GM18505 (cell line): ENCODE measurements around the gene TRABD2B.

Experiments
- ATAC-seq: cut with Tn5 transposase; IDR thresholded peaks from one replicate; pipeline ENCODE4 v1.9.1; 2021; ENCODE audit not compliant: unreplicated experiment
- POLR2A ChIP-seq: IDR thresholded peaks from 4 replicates; pipeline ENCODE4 v1.6.1; 2011; ENCODE audit warnings: borderline replicate concordance; ENCODE audit not compliant: insufficient read depth, insufficient read length; ENCODE audit errors: extremely low read depth

TRABD2B gene

GRCh38 chr1:47918257-47918867 is 78.8 kb downstream of the TRABD2B start:
- TF ChIP-seq POLR2A = no peak
- no peak for ATAC-seq

- no peak for ATAC-seq
- no peak for TF ChIP-seq POLR2A
Measured at GRCh38 chr1:47917687-47918086, 79.5 kb downstream of the TRABD2B start.

DNA sequence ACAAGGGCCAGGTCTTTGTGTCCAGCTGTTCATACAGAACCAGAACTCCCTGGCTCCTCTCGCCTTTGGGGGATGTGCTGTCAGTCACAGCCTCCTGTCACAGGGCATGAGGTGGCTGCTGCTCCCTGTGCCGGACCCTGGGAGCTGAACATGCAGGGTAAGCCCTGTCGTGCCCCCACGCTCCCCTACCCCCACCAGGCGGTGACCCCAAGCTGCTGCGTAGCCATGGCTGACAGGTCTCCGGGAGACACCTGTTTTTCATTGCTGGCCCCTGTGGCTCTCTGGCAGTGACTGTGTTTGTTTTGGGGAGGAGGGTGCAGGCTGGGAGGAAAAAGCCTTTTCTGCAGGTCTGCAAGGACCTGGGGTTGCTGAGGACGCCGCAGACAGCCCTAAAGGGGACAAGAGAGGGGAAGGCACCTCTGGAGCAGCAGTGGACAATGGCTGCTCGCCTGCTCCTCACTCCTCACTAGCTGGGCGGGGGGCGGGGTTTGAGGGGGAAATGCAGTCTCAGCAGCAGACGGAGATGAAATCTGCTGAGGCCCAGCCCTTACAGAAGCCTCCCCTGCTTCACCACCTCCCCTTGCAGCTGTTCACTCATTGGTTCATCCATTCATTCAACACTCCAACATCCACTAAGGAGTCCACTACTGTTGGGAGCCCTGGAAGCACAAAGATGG is 81.4 kb downstream of the TRABD2B start:
- no peak for TF ChIP-seq POLR2A
- no peak for ATAC-seq

GRCh38 chr1:47914952-47915676 is 82.1 kb downstream of the TRABD2B start:
- no peak for ATAC-seq
- no peak for TF ChIP-seq POLR2A

- TF ChIP-seq POLR2A = no peak
- ATAC-seq = no peak
Measured at GRCh38 chr1:47914218-47914938, 82.8 kb downstream of the TRABD2B start.

GRCh38 chr1:47913225-47913823 is 83.9 kb downstream of the TRABD2B start:
- no peak for ATAC-seq
- no peak for TF ChIP-seq POLR2A

GRCh38 chr1:47912756-47913155 is 84.4 kb downstream of the TRABD2B start:
- no peak for ATAC-seq
- no peak for TF ChIP-seq POLR2A

DNA sequence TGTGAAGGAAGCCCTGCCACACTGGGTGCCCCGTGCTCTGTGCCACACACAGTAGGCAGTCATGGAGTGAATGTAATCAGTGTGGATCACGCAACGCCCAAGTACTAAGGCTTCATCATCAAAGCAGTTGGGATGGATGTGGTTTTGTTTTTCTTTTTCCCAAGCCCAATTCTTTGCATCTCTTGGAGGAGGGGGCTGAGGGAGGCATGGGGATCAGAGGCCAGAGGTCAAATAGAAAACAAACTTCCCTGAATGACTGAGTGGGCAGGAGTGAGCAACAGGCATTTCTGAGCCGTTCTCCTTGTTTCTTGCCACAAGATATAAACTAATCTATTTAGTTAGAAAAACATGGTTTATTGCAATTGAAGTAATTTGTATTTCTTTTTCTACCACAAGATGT is 85.3 kb downstream of the TRABD2B start:
- TF ChIP-seq POLR2A = no peak
- ATAC-seq = no peak

- no peak for TF ChIP-seq POLR2A
- ATAC-seq = no peak
Measured at GRCh38 chr1:47911424-47911823, 85.8 kb downstream of the TRABD2B start.

DNA sequence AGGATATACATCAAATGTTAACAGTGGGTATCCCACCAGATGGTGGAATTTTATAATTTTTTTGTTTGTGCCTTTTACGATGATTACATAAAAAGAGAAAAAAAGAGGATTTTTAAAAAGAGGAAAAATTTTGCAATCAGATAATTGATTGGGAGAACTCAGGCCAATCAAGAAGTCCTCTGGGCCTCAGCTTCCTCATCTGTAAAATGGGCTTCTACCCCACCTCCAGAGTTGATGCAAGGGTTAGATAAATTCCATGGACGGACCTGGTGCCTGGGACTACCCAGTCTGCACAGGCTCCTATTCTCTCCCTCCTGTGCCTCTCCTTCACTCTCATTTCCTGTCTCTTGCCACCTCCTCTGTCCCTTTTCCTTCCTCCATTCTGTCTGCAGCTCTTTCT is 88.9 kb downstream of the TRABD2B start:
- TF ChIP-seq POLR2A = no peak
- no peak for ATAC-seq

DNA sequence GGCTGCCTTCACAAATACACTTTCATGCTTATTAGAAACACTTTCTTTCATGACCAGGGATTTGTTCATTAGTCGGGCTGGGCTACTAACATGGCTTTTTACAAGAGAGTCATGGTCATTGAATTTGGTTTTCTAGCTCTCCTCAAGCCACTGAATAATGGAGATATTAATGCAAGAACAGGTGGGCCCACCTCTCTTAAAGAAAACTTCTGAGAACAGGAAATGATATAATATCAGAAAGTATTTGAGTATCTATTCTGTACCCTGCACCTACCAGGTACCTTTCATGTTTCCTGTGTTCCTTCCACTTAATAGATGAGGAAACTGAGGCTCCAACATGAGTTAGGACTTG is 90.0 kb downstream of the TRABD2B start:
- no peak for ATAC-seq
- no peak for TF ChIP-seq POLR2A

DNA sequence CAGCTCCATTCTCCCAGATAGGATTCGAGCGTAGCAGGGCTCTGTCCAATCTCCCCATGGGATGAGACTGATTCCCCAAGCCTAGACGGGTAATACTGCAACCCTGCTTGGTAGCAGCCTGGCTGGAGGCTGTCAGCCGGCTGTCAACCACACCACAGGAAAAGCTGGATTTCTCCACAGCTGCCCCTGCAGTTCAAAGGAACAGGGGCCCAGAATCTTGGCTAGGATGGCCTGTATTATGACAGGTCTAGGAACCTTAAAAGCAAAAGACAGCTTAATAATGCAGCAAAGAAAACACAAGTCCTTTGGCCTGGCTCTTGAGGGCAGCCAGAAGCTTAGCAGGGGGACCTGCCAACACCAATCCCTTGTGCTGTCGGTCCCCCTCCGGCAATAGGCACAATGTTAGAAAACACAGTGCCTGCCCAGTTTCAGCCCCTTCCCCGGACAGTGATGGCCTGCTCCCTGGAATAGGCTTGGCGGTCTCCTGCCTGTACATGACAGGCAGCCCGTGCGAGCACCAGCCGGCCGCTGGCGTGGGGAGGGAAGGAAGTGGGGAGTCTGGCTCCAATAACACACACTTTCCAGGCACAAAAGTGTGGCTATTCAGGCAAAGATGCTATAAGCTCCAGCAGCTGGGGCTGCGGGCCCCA is 90.5 kb downstream of the TRABD2B start:
- TF ChIP-seq POLR2A = no peak
- ATAC-seq = no peak

DNA sequence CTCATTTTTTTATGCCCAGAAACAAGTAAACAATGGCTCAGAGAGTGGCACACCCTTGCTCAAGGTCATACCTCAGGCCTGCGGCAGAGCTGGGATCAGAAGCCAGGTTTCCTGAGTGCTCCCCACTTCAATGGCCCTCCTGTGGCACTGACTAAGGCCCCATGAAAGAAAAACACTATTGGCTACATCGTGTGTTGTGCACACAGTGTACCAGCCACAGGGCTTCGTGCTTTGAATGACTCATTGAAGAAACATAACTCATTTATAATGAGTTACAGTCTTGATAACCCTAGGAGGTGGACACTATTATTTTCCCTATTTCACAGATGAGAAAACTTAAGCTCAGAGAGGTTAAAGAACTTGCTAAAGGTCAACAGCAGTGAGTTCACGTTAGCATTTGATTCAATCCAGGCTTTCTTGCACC is 91.2 kb downstream of the TRABD2B start:
- TF ChIP-seq POLR2A = no peak
- no peak for ATAC-seq

DNA sequence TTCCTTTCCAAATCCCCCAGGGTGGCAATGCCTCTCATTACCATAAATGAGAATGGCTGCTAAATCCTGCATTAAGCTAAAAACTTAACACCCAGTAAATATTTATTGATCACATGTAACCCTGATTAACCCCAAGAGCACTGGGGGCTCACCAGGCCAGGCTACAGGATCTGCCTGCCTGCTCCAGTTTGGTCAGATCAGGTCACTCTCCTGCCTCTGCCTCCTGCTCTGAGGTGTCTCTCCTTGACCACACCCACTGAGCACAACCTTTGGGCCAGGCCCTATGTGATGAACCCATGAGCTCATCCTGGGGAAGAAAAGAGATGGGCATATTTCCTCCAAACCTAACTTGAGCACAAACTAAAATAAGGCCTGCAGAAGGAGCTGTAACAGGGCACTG is 93.5 kb downstream of the TRABD2B start:
- no peak for ATAC-seq
- TF ChIP-seq POLR2A = no peak
